A549 (cell line): ENCODE data around the gene SLC35B4. TPM values are rescaled to one million over a fixed set of nuclear protein-coding genes. Genes with fewer than 3 reads are reported as not detected.

ENCODE experiments used
- ATAC-seq, 2 experiments: fragments of 200-7000 bp in 1 of 2; fragments of >200 bp in 1 of 2; cut with Nextera tagmentation in 1 of 2; cut with Tn5 transposase in 1 of 2; 3 replicates each; pipeline versions ENCODE4 v1.8.0 to v1.9.1; 2018 to 2020; ENCODE audit warnings: mild to moderate bottlenecking in 1 of 2, moderate library complexity in 1 of 2
- CTCF ChIA-PET: fragments of 300-600 bp; sonication (Branson Sonifier 250); formaldehyde crosslinking; extraction: SDS; loops from one replicate; lab custom pipeline; 2021; ENCODE audit warnings: antibody characterized with exemption, inconsistent platforms; lab: Yijun Ruan, JAX
- POLR2A ChIA-PET: fragments of 350-600 bp; formaldehyde crosslinking; extraction: SDS; loops from one replicate; lab custom pipeline; 2021; ENCODE audit warnings: antibody characterized with exemption, inconsistent platforms; lab: Yijun Ruan, JAX
- DNase-seq, 2 experiments: peaks; one replicate each; pipeline versions ENCODE4 v3.0.0 to v3.0.0-alpha.2; 2011 to 2016; ENCODE audit warnings: low read depth in 1 of 2, low spot score in 1 of 2
- FAIRE-seq: peaks from 2 replicates; lab custom pipeline; 2011; peaks lifted over from hg19 to GRCh38; lab: Jason Lieb, UNC
- H3K27ac ChIP-seq, 2 experiments: fragments of >200 bp; sonication (Bioruptor Twin); formaldehyde crosslinking; 3 replicates each; pipeline ENCODE4 v1.5.1; 2016 to 2017
- H3K4me1 ChIP-seq: fragments of >200 bp; sonication (Bioruptor Twin); formaldehyde crosslinking; 3 replicates; pipeline ENCODE4 v1.6.1; 2016
- H3K4me2 ChIP-seq: fragments of >200 bp; sonication (Bioruptor Twin); formaldehyde crosslinking; 3 replicates; pipeline ENCODE4 v1.6.1; 2016
- H3K4me3 ChIP-seq: fragments of >200 bp; sonication (Bioruptor Twin); formaldehyde crosslinking; 3 replicates; pipeline ENCODE4 v1.5.1; 2016
- H3K9me3 ChIP-seq: fragments of >200 bp; sonication (Bioruptor Twin); formaldehyde crosslinking; 3 replicates; pipeline ENCODE4 v1.6.1; 2016
- CBX2 ChIP-seq: fragments of 200-600 bp; sonication (generic); IDR thresholded peaks from 2 replicates; pipeline ENCODE4 v1.6.1; 2016; ENCODE audit warnings: low read depth, mild to moderate bottlenecking, borderline replicate concordance
- CEBPB ChIP-seq, 2 experiments: fragments of >200 bp in 1 of 2; sonication (Bioruptor Twin) in 1 of 2; formaldehyde crosslinking in 1 of 2; IDR thresholded peaks; 2 replicates each; pipeline ENCODE4 v1.6.1; 2012 to 2016
- CHD2 ChIP-seq: fragments of 150-350 bp; IDR thresholded peaks from 2 replicates; pipeline ENCODE4 v1.6.1; 2014; ENCODE audit warnings: low read length; ENCODE audit not compliant: partially characterized antibody
- EHMT2 ChIP-seq: fragments of 200-600 bp; sonication (generic); IDR thresholded peaks from 2 replicates; pipeline ENCODE4 v1.6.1; 2016; ENCODE audit warnings: antibody characterized with exemption, low read depth, mild to moderate bottlenecking, moderate library complexity
- HDAC2 ChIP-seq: fragments of 200-600 bp; sonication (generic); IDR thresholded peaks from 2 replicates; pipeline ENCODE4 v1.6.1; 2016
- HEYL ChIP-seq: fragments of 250-450 bp; sonication (Bioruptor Pico); IDR thresholded peaks from 2 replicates; pipeline ENCODE4 v1.8.0; 2021; ENCODE audit warnings: mild to moderate bottlenecking, moderate library complexity
- HOXB13 ChIP-seq: fragments of 250-450 bp; sonication (Bioruptor Pico); IDR thresholded peaks from 2 replicates; pipeline ENCODE4 v1.5.0; 2020; ENCODE audit warnings: low read depth, mild to moderate bottlenecking, moderate library complexity
- MAFK ChIP-seq: fragments of 450-650 bp; IDR thresholded peaks from 2 replicates; pipeline ENCODE4 v1.6.1; 2014; ENCODE audit not compliant: partially characterized antibody
- PHF8 ChIP-seq: fragments of 200-600 bp; sonication (generic); IDR thresholded peaks from 2 replicates; pipeline ENCODE4 v1.6.1; 2016; ENCODE audit warnings: low read depth, mild to moderate bottlenecking, antibody characterized with exemption, moderate library complexity, borderline replicate concordance
- POLR2A ChIP-seq: IDR thresholded peaks from 2 replicates; pipeline ENCODE4 v1.6.1; 2012; ENCODE audit warnings: mild to moderate bottlenecking, low read length
- RARB ChIP-seq: fragments of 250-450 bp; sonication (Bioruptor Pico); IDR thresholded peaks from 2 replicates; pipeline ENCODE4 v1.8.0; 2021; ENCODE audit warnings: mild to moderate bottlenecking, moderate library complexity
- RFX5 ChIP-seq: fragments of 450-650 bp; IDR thresholded peaks from 2 replicates; pipeline ENCODE4 v1.7.1; 2014; ENCODE audit warnings: antibody characterized with exemption, mild to moderate bottlenecking, moderate library complexity
- RNF2 ChIP-seq: fragments of 200-600 bp; sonication (generic); IDR thresholded peaks from 2 replicates; pipeline ENCODE4 v1.6.1; 2016; ENCODE audit warnings: low read depth, mild to moderate bottlenecking, antibody characterized with exemption, moderate library complexity, borderline replicate concordance
- TP53 ChIP-seq: fragments of 250-450 bp; sonication (Bioruptor Pico); IDR thresholded peaks from 2 replicates; pipeline ENCODE4 v1.5.0; 2021; ENCODE audit warnings: mild to moderate bottlenecking, moderate library complexity
- ZSCAN20 ChIP-seq: fragments of 250-450 bp; sonication (Bioruptor Pico); IDR thresholded peaks from 2 replicates; pipeline ENCODE4 v1.8.0; 2022; ENCODE audit warnings: mild to moderate bottlenecking, moderate library complexity
- WGBS: methylation state at CpG from one replicate; pipeline ENCODE4 v1.1.6; 2017; ENCODE audit errors: missing lambda C conversion rate; 5-methylcytosine and 5-hydroxymethylcytosine counted together
- polyA plus RNA-seq, 4 experiments: library from polyadenylated mRNA; depleted of rRNA in 3 of 4; stranded (reverse); fragments of >200 nt; fragmentation: RNase III in 1 of 4; extraction: RNeasy Plus Mini Kit Qiagen cat#74134 plus additional on column Dnase treatment in 1 of 4; gene quantifications; 2 replicates in 3 of 4; 3 replicates in 1 of 4; pipeline ENCODE4 v1.2.3, GENCODE V29; 2011 to 2017
- TF ChIP-seq, protein P1 (sequence below): fragments of 200-600 bp; sonication (generic); IDR thresholded peaks from 2 replicates; pipeline ENCODE4 v1.6.1; 2016; ENCODE audit warnings: antibody characterized with exemption, mild to moderate bottlenecking, moderate library complexity
- TF ChIP-seq, protein P2 (sequence below): fragments of 250-450 bp; sonication (Bioruptor Pico); IDR thresholded peaks from 2 replicates; pipeline ENCODE4 v1.5.0; 2020; ENCODE audit warnings: low read depth, mild to moderate bottlenecking, moderate library complexity

Gene SLC35B4
- polyA plus RNA-seq, 2 of the 4 experiments (the other 2 are of a cell fraction), result 32.8 to 73.0 TPM

DNA sequence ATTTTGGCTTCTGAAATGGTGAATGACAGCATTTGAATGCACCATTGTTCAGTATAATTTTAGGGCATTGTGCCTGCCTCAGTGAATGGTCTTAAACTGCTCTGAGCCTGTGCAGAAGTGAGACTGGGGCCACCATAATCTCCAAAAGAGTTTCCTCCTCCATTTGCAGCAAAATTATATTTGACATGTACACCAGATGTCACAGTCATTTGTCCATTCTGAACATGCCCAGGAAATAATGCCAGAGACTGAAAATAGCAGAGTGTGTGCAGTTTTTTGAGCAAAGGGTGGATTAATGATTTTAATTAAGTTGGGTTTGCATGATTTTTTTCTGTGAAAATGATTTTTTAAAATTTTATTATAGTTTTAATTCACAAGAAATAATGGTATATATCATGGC is 26.4 kb upstream of the SLC35B4 start (continued):
- no peak for TF ChIP-seq RFX5
- no peak for TF ChIP-seq POLR2A
- TF ChIP-seq, all 56 proteins: peak for 0

DNA sequence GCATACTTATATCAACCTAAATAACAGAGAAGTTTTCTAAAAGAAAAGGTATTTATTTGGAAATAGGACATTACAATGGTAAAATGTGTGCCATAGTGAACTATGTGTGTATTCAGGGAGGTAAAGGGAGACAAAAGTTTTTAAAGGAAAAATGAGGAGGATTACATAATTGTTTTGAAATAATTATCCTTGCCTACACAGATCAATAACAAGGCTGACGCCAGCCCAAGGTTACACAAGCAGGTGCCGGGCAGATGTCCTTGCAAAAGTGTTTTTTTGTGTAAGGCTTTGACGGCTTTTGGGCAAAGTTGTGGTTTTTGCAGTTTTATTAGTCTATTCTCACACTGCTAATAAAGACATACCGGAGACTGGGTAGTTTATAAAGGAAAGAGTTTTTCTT is 22.7 kb upstream of the SLC35B4 start:
- FAIRE-seq (peak; percentile 46), DNase-seq (no peak), ATAC-seq (no peak)
- ChIA-PET POLR2A (no interaction called here), CTCF (interaction anchor here (3.1 kb wide), 1 partner anchor 82 kb away, joined by 17 read pairs; no protein-coding TSS in a partner anchor)
- Histone ChIP-seq H3K9me3 (no peaks in the 10 kb centered on the region; the same call in 2 of the 3 replicates), H3K4me2 (no peak overlapping the region), H3K4me1 (no peaks in the 10 kb centered on the region), H3K27ac (no peak overlapping the region), H3K4me3 (no peak overlapping the region)
- WGBS, result 78% methylated on average over 4 of the region's 4 CpGs
- TF ChIP-seq TP53 (CRISPR knock-in tag) (no peak), HDAC2 (no peak), PHF8 (no peak)
- TF ChIP-seq, protein P1, sequence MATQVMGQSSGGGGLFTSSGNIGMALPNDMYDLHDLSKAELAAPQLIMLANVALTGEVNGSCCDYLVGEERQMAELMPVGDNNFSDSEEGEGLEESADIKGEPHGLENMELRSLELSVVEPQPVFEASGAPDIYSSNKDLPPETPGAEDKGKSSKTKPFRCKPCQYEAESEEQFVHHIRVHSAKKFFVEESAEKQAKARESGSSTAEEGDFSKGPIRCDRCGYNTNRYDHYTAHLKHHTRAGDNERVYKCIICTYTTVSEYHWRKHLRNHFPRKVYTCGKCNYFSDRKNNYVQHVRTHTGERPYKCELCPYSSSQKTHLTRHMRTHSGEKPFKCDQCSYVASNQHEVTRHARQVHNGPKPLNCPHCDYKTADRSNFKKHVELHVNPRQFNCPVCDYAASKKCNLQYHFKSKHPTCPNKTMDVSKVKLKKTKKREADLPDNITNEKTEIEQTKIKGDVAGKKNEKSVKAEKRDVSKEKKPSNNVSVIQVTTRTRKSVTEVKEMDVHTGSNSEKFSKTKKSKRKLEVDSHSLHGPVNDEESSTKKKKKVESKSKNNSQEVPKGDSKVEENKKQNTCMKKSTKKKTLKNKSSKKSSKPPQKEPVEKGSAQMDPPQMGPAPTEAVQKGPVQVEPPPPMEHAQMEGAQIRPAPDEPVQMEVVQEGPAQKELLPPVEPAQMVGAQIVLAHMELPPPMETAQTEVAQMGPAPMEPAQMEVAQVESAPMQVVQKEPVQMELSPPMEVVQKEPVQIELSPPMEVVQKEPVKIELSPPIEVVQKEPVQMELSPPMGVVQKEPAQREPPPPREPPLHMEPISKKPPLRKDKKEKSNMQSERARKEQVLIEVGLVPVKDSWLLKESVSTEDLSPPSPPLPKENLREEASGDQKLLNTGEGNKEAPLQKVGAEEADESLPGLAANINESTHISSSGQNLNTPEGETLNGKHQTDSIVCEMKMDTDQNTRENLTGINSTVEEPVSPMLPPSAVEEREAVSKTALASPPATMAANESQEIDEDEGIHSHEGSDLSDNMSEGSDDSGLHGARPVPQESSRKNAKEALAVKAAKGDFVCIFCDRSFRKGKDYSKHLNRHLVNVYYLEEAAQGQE, result no peak

DNA sequence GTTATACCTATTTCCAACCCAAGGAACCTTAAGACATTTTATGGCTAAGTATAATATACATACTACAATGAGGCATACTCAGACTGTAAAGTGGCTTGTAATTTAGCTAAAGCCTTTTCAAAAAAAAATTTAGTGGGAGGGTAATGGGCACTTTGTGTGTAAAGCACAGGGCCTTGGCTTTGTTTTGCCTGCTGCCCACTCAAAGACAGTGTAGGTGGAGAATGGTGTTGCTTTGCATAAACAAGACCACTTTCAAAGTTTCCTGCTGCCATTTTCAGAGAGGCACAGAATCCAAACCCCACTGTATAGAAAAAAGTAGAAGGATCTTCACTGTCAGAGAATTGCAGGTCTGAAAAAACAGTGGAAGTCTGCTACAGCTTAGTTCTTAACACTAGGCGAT is 21.2 kb upstream of the SLC35B4 start:
- FAIRE-seq (no peak), ATAC-seq (no peak), DNase-seq (no peak)
- Histone ChIP-seq H3K27ac (no peak overlapping the region), H3K4me3 (no peak overlapping the region), H3K4me2 (no peak overlapping the region), H3K9me3 (no peaks in the 10 kb centered on the region; the same call in 2 of the 3 replicates), H3K4me1 (no peaks in the 10 kb centered on the region)
- WGBS, result 92% methylated on average over 1 of the region's 1 CpG
- POLR2A ChIA-PET, result interaction anchor here (1.6 kb wide), 1 partner anchor 21 kb away, joined by 4 read pairs; the partner anchor contains the start of gene SLC35B4
- CTCF ChIA-PET, result interaction anchor here (1.0 to 3.1 kb wide), 4 partner anchors 8 to 193 kb away, joined by 3 to 17 read pairs (median 4); no protein-coding TSS in a partner anchor
- TF ChIP-seq RNF2 (no peak), EHMT2 (no peak), HEYL (CRISPR knock-in tag) (no peak), RARB (CRISPR knock-in tag) (no peak), CHD2 (no peak), MAFK (no peak), ZSCAN20 (no peak), CBX2 (no peak), CEBPB (IDR thresholded peaks at IDR 0.05) (no peak), HOXB13 (CRISPR knock-in tag) (no peak)
- TF ChIP-seq, protein P2, sequence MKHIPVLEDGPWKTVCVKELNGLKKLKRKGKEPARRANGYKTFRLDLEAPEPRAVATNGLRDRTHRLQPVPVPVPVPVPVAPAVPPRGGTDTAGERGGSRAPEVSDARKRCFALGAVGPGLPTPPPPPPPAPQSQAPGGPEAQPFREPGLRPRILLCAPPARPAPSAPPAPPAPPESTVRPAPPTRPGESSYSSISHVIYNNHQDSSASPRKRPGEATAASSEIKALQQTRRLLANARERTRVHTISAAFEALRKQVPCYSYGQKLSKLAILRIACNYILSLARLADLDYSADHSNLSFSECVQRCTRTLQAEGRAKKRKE (CRISPR knock-in tag), result no peak
- TF ChIP-seq, protein P1, result no peak
